Caco-2 (cell line): Measurements from ENCODE around the gene DMXL2. TPM values are rescaled to one million over a fixed set of nuclear protein-coding genes. Genes with fewer than 3 reads are reported as not detected.
A peak's percentile ranks its signal among the peaks of the same experiment; 100 is the strongest.
"Not testable (repeated sequence)": the region's sequence is repeated elsewhere in the genome, so short reads cannot be mapped to it uniquely, and the experiment has no call there.

Experiments
- BruUV-seq: library from RNA; stranded (reverse); fragments of 400-500 nt; replicated peaks from 2 replicates; lab custom pipeline; 2021; lab: Mats Ljungman, UMichigan
- CTCF ChIA-PET: fragments of 300-600 bp; sonication (Branson Sonifier 250); formaldehyde crosslinking; loops from one replicate; lab custom pipeline; 2022; ENCODE audit warnings: antibody characterized with exemption; lab: Charles Lee
- POLR2A ChIA-PET: fragments of 300-600 bp; sonication (Branson Sonifier 250); formaldehyde crosslinking; loops from one replicate; lab custom pipeline; 2022; ENCODE audit warnings: antibody characterized with exemption; lab: Charles Lee
- DNase-seq, 2 experiments: peaks; one replicate each; pipeline versions ENCODE4 v3.0.0 to v3.0.0-alpha.2; 2020 to 2022
- H3K27me3 ChIP-seq: replicated peaks from 2 replicates; pipeline ENCODE4 v1.6.0; 2011; ENCODE audit warnings: low read length; ENCODE audit not compliant: control insufficient read depth, insufficient read depth
- H3K36me3 ChIP-seq: 2 replicates; pipeline ENCODE4 v1.5.1; 2011; ENCODE audit warnings: low read length; ENCODE audit not compliant: control insufficient read depth, insufficient read depth
- H3K4me1 ChIP-seq: fragments of 250-450 bp; sonication (Bioruptor Pico); 2 replicates; pipeline ENCODE4 v1.5.1; 2020; ENCODE audit warnings: mild to moderate bottlenecking
- H3K4me3 ChIP-seq: 2 replicates; pipeline ENCODE4 v1.5.1; 2011; ENCODE audit warnings: low read depth, mild to moderate bottlenecking, control low read depth, low read length
- H3K9me3 ChIP-seq: fragments of 250-450 bp; sonication (Bioruptor Pico); 2 replicates; pipeline ENCODE4 v1.5.1; 2020; ENCODE audit warnings: mild to moderate bottlenecking, moderate library complexity
- H3K27ac Mint-ChIP-seq: one replicate; pipeline ENCODE4 v1.8.0; 2022; ENCODE audit warnings: mixed read lengths; ENCODE audit not compliant: unreplicated experiment
- H3K27me3 Mint-ChIP-seq: one replicate; pipeline ENCODE4 v1.8.0; 2022; ENCODE audit warnings: mixed read lengths; ENCODE audit not compliant: insufficient read depth, unreplicated experiment
- H3K36me3 Mint-ChIP-seq: one replicate; pipeline ENCODE4 v1.8.0; 2022; ENCODE audit warnings: mild to moderate bottlenecking, mixed read lengths; ENCODE audit not compliant: insufficient read depth, unreplicated experiment
- H3K4me1 Mint-ChIP-seq: one replicate; pipeline ENCODE4 v1.8.0; 2022; ENCODE audit warnings: low read depth, mixed read lengths; ENCODE audit not compliant: unreplicated experiment
- H3K4me3 Mint-ChIP-seq: one replicate; pipeline ENCODE4 v1.8.0; 2022; ENCODE audit warnings: mild to moderate bottlenecking, moderate library complexity, mixed read lengths; ENCODE audit not compliant: unreplicated experiment
- H3K9me3 Mint-ChIP-seq: one replicate; pipeline ENCODE4 v1.8.0; 2022; ENCODE audit warnings: mixed read lengths; ENCODE audit not compliant: unreplicated experiment
- intact Hi-C: fragments of 100-400 bp; cut with micrococcal nuclease; formaldehyde crosslinking; loops from one replicate; pipeline ENCODE4 v1.10.0; 2022; ENCODE audit not compliant: unreplicated experiment
- total RNA-seq: library from RNA; stranded (reverse); gene quantifications from 2 replicates; pipeline ENCODE4 v1.2.3, GENCODE V29; 2022
- TF ChIP-seq, protein P1 (sequence below), 2 experiments: fragments of 200-600 bp in 1 of 2; IDR thresholded peaks; 1 replicate in 1 of 2; 2 replicates in 1 of 2; pipeline versions ENCODE4 v1.5.1 to v1.8.0; 2011 to 2022; ENCODE audit warnings: antibody characterized with exemption in 1 of 2, control low read depth in 1 of 2, inconsistent platforms in 1 of 2, low read depth in 1 of 2, low read length in 1 of 2, mild to moderate bottlenecking in 1 of 2, moderate library complexity in 1 of 2; ENCODE audit not compliant: insufficient read depth in 1 of 2, severe bottlenecking in 1 of 2, unreplicated experiment in 1 of 2

The DMXL2 gene
- total RNA-seq, 1 experiment from 2014 or later = 7.5 TPM

DNA sequence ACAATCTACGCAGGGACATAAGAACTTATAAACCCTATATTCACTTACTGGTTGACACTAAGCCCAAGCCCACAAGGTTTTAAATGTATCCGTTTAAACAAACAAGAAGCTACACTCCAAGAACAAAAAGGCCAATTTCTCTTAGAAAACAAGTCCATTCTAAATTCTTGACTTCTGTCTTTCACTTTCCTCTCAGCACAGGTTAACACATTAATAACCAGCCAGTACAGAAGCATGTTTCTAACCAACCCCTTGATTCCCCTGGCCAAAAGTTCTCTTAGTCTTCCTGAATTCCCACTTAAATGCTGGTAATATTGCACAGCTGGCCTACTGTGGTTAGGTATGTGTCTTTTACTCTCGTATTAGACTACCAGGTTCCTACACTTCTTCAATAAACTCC is 4.7 kb downstream of the DMXL2 start:
- Mint-ChIP-seq H3K4me3 (no peak overlapping the region), H3K27me3 (peaks cover 2% of the 10 kb centered on the region), H3K27ac (no peak overlapping the region), H3K36me3 (peaks cover 10% of the 10 kb centered on the region), H3K4me1 (no peaks in the 10 kb centered on the region), H3K9me3 (no peaks in the 10 kb centered on the region)
- H3K4me1 ChIP-seq = no peaks in the 10 kb centered on the region
- BruUV-seq = no TSS peak
- ChIA-PET POLR2A (no interaction called here), CTCF (no interaction called here)
- no peaks in the 10 kb centered on the region for H3K36me3 ChIP-seq
- TF ChIP-seq, protein P1, sequence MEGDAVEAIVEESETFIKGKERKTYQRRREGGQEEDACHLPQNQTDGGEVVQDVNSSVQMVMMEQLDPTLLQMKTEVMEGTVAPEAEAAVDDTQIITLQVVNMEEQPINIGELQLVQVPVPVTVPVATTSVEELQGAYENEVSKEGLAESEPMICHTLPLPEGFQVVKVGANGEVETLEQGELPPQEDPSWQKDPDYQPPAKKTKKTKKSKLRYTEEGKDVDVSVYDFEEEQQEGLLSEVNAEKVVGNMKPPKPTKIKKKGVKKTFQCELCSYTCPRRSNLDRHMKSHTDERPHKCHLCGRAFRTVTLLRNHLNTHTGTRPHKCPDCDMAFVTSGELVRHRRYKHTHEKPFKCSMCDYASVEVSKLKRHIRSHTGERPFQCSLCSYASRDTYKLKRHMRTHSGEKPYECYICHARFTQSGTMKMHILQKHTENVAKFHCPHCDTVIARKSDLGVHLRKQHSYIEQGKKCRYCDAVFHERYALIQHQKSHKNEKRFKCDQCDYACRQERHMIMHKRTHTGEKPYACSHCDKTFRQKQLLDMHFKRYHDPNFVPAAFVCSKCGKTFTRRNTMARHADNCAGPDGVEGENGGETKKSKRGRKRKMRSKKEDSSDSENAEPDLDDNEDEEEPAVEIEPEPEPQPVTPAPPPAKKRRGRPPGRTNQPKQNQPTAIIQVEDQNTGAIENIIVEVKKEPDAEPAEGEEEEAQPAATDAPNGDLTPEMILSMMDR (IDR thresholded peaks at IDR 0.05; ENCODE audit: insufficient read depth in 1 of 2, low read depth in 1 of 2, low read length in 1 of 2, severe bottlenecking in 1 of 2, unreplicated experiment in 1 of 2) = no peak
- no peaks in the 10 kb centered on the region for H3K27me3 ChIP-seq
- intact Hi-C loops = no loop called here
- H3K4me3 ChIP-seq = no peak overlapping the region
- DNase-seq = no peak
- no peaks in the 10 kb centered on the region for H3K9me3 ChIP-seq

DNA sequence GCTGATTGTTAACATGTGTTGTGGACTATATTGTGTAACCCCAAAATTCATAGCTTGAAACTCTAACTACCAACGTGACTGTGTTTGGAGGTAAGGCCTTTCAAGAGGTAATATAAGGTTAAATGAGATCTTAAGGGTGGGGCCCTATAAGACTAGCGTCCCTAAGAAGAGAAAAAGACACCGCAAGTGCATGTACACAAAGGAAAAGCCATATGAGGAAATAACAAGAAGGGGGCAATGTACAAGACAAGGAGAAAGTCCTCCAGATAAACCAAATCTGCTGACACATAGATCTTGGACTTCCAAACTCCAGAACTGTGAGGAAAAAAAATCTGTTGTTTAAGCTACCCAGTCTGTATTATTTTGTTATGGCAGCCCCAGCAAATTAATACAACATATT is 8.6 kb downstream of the DMXL2 start:
- no peaks in the 10 kb centered on the region for H3K36me3 ChIP-seq
- intact Hi-C loops = no loop called here
- DNase-seq = no peak
- no peaks in the 10 kb centered on the region for H3K9me3 ChIP-seq
- ChIA-PET POLR2A (no interaction called here), CTCF (interaction anchor here (0.8 kb wide), 1 partner anchor 9 kb away, joined by 3 read pairs; the partner anchor contains the start of gene DMXL2)
- no peak overlapping the region for H3K4me3 Mint-ChIP-seq
- H3K27me3 ChIP-seq = no peaks in the 10 kb centered on the region
- H3K4me1 ChIP-seq = no peaks in the 10 kb centered on the region
- no peak overlapping the region for H3K27ac Mint-ChIP-seq
- no peak overlapping the region for H3K4me3 ChIP-seq
- BruUV-seq = no TSS peak
- peaks cover 9% of the 10 kb centered on the region for H3K9me3 Mint-ChIP-seq
- no peaks in the 10 kb centered on the region for H3K36me3 Mint-ChIP-seq
- no peaks in the 10 kb centered on the region for H3K4me1 Mint-ChIP-seq
- no peaks in the 10 kb centered on the region for H3K27me3 Mint-ChIP-seq
- TF ChIP-seq, protein P1 (IDR thresholded peaks at IDR 0.05; ENCODE audit: insufficient read depth in 1 of 2, low read depth in 1 of 2, low read length in 1 of 2, severe bottlenecking in 1 of 2, unreplicated experiment in 1 of 2) = no peak

DNA sequence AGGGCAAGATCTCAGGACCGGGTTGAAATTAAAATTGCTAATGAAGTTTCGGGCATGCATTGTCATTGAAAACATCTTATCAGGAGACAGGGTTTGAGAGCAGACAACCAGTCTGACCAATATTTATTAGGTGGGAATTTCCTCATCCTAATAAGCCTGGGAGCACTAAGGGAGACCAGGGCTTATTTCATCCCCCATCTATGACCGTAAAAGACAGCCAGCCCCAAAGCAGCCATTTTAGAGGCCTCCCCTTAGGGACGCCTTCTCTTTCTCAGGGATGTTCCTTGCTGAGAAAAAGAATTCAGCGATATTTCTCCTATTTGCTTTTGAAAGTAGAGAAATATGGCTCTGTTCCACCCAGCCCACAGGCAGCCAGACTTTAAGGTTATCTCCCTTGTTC is 9.9 kb downstream of the DMXL2 start:
- H3K9me3 ChIP-seq, H3K36me3 ChIP-seq, H3K4me1 ChIP-seq, H3K9me3 Mint-ChIP-seq, CTCF ChIA-PET, H3K27me3 ChIP-seq, H3K4me3 Mint-ChIP-seq, H3K27ac Mint-ChIP-seq, H3K4me3 ChIP-seq, POLR2A ChIA-PET, H3K27me3 Mint-ChIP-seq, BruUV-seq, DNase-seq, H3K36me3 Mint-ChIP-seq, H3K4me1 Mint-ChIP-seq, intact Hi-C loops: not testable (repeated sequence)

DNA sequence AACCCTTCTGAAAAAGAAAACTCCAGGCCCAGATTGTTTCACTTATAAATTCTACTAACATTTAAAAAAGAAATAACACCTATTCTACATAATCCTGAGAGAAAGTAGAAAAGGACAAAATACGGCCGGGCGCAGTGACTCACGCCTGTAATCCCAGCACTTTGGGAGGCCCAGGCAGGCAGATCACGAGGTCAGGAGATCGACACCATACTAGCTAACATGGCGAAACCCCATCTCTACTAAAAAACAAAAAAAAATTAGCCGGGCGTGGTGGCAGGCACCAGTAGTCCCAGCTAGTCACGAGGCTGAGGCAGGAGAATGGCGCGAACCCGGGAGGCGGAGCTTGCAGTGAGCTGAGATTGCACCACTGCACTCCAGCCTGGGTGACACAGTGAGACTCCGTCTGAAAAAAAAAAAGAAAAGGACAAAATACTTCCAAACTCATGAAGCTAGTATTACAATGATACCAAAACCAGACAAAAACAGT is 19.1 kb downstream of the DMXL2 start:
- intact Hi-C loops, H3K27me3 ChIP-seq, DNase-seq, H3K27me3 Mint-ChIP-seq, H3K4me1 Mint-ChIP-seq, POLR2A ChIA-PET, H3K9me3 ChIP-seq, CTCF ChIA-PET, BruUV-seq, H3K36me3 Mint-ChIP-seq, H3K9me3 Mint-ChIP-seq, H3K36me3 ChIP-seq, H3K4me1 ChIP-seq, H3K27ac Mint-ChIP-seq, H3K4me3 ChIP-seq: not testable (repeated sequence)
- peak overlapping the region; percentile 33 for H3K4me3 Mint-ChIP-seq
